Esophagus squamous epithelium (tissue), 5 donors: Measurements from ENCODE around the gene NLK. TPM values are rescaled to one million over a fixed set of nuclear protein-coding genes. Genes with fewer than 3 reads are reported as not detected.
"Not testable (repeated sequence)": the region's sequence is repeated elsewhere in the genome, so short reads cannot be mapped to it uniquely, and the experiment has no call there.

ENCODE experiments used
- DNase-seq: peaks from one replicate; lab custom pipeline; 2025; lab: John Stamatoyannopoulos, UW
- H3K27ac ChIP-seq, 4 donors: fragments of 200-600 bp; sonication (generic); one replicate each; pipeline ENCODE4 v1.5.1; 2016 to 2019; ENCODE audit warnings: mild to moderate bottlenecking in 1 of 4
- H3K27me3 ChIP-seq, 4 donors: fragments of 200-600 bp; sonication (generic); 1 replicate in 3 of 4; 2 replicates in 1 of 4; pipeline versions ENCODE4 v1.5.1 to v1.6.0; 2017 to 2021; ENCODE audit warnings: antibody characterized with exemption in 1 of 4
- H3K36me3 ChIP-seq, 3 donors: fragments of 200-600 bp; sonication (generic); one replicate each; pipeline ENCODE4 v1.5.1; 2016 to 2019
- H3K4me1 ChIP-seq, 3 donors: fragments of 200-600 bp; sonication (generic); one replicate each; pipeline ENCODE4 v1.5.1; 2017 to 2019
- H3K4me3 ChIP-seq, 4 donors: fragments of 200-600 bp; sonication (generic); 1 replicate in 3 of 4; 2 replicates in 1 of 4; pipeline ENCODE4 v1.5.1; 2016 to 2019; ENCODE audit warnings: mild to moderate bottlenecking in 2 of 4, moderate library complexity in 1 of 4
- H3K9me3 ChIP-seq, 3 donors: fragments of 200-600 bp; sonication (generic); one replicate each; pipeline ENCODE4 v1.5.1; 2016 to 2019
- POLR2A ChIP-seq, 4 donors: fragments of 450-650 bp; IDR thresholded peaks; one replicate each; pipeline ENCODE4 v1.6.1; 2017; ENCODE audit warnings: antibody characterized with exemption in 4 of 4, mild to moderate bottlenecking in 4 of 4, moderate library complexity in 3 of 4
- WGBS, 2 donors: methylation state at CpG; one replicate each; pipeline ENCODE4 v1.1.5; 2018; 5-methylcytosine and 5-hydroxymethylcytosine counted together
- intact Hi-C: fragments of 100-400 bp; cut with DNase I; formaldehyde crosslinking; loops from one replicate; pipeline ENCODE4 v1.15.0; 2022
- total RNA-seq, 4 donors: library from RNA; depleted of rRNA; stranded (reverse); fragments of >200 nt; gene quantifications; one replicate each; pipeline ENCODE4 v1.1.0, GENCODE V29; 2016
- TF ChIP-seq, protein P1 (sequence below), 6 experiments: fragments of 450-650 bp in 4 of 6; fragments of 200-600 bp in 2 of 6; sonication (generic) in 2 of 6; IDR thresholded peaks; one replicate each; pipeline ENCODE4 v1.5.1; 2016 to 2019; ENCODE audit warnings: antibody characterized with exemption in 6 of 6, mild to moderate bottlenecking in 4 of 6, moderate library complexity in 4 of 6
- donor health status: DM: yes; HTN: yes; CAD: no.

Gene NLK
- total RNA-seq, 4 donors from 2014 or later = 7.5 to 14.0 (median 11.4) TPM

DNA sequence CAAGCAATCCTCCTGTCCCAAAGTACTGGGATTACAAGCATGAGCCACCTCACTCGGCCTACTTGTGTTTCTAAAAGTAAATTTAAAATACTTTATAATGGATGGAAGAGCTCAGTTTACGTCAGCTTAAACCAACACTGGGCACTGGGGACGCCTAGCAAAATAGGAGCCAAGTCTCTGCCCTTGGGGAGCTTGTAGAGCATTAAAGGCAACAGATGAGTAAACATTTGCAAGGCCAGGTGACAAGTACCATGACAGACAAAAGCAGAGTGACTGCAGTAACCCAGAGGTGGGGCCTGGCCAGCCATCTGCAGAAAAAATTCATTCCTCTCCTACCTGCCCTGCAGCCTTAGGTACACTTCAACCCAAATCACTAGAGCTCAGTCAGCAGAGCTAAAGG lies 12.1 kb upstream of the NLK start:
- H3K36me3 ChIP-seq = no peaks in the 10 kb centered on the region
- H3K27me3 ChIP-seq = no peaks in the 10 kb centered on the region
- no peak for DNase-seq
- H3K4me3 ChIP-seq = no peak overlapping the region
- no peaks in the 10 kb centered on the region for H3K4me1 ChIP-seq
- no peak overlapping the region for H3K27ac ChIP-seq
- H3K9me3 ChIP-seq = no peaks in the 10 kb centered on the region
- intact Hi-C loops = no loop called here
- no peak for TF ChIP-seq POLR2A (IDR thresholded peaks at IDR 0.05)
- TF ChIP-seq, protein P1, sequence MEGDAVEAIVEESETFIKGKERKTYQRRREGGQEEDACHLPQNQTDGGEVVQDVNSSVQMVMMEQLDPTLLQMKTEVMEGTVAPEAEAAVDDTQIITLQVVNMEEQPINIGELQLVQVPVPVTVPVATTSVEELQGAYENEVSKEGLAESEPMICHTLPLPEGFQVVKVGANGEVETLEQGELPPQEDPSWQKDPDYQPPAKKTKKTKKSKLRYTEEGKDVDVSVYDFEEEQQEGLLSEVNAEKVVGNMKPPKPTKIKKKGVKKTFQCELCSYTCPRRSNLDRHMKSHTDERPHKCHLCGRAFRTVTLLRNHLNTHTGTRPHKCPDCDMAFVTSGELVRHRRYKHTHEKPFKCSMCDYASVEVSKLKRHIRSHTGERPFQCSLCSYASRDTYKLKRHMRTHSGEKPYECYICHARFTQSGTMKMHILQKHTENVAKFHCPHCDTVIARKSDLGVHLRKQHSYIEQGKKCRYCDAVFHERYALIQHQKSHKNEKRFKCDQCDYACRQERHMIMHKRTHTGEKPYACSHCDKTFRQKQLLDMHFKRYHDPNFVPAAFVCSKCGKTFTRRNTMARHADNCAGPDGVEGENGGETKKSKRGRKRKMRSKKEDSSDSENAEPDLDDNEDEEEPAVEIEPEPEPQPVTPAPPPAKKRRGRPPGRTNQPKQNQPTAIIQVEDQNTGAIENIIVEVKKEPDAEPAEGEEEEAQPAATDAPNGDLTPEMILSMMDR (IDR thresholded peaks at IDR 0.05) = no peak
- 70 to 71% methylated on average over 3 of the region's 3 CpGs for WGBS, 2 donors

- intact Hi-C loops = no loop called here
- 57 to 70% methylated on average over 5 of the region's 6 CpGs for WGBS, 2 donors
Measured at GRCh38 chr17:28031174-28031573, 11.3 kb upstream of the NLK start.

DNA sequence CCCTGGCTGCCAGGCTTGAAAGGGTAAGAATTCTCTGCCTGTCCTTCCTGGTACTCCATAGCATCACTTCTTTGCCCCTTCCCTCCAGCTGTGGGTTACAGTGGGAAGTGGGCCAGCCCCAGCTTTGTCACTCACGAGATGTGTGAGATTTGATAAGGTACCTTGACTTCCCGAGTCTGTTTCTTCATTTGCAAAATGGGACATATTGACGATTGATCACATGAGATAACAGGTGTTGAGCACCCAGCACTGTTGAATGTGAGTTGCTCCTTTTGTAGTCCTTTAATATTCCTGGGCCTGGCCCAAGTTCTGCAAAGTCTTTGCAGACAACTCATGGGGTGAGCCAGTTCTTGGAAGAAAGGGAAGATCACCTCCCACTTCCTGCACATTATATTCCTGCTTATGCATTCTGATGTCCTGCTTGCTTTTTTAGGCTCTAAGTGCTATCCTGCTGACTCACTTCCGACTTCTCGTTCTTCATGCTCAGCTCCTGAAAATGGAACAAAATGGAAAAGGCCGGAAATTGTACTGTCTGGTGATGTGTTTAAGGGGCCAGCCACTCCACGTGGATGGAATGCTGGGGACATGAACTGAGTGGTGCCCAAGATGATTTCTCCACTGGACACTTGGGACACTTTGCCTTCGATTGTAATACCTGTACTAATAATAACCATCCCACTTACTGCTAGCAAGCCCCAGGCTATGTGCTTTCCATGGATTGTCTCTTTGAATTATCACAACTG lies 8.3 kb upstream of the NLK start:
- intact Hi-C loops = no loop called here
- no peak for TF ChIP-seq POLR2A (IDR thresholded peaks at IDR 0.05)
- TF ChIP-seq, protein P1 (IDR thresholded peaks at IDR 0.05) = no peak
- 28 to 48% methylated on average over 8 of the region's 8 CpGs for WGBS, 2 donors
- peak overlapping the region in 1 of 4 donors; percentile 42 for H3K27ac ChIP-seq
- no peaks in the 10 kb centered on the region for H3K4me1 ChIP-seq
- H3K9me3 ChIP-seq = no peaks in the 10 kb centered on the region
- H3K36me3 ChIP-seq = no peaks in the 10 kb centered on the region
- H3K27me3 ChIP-seq = no peaks in the 10 kb centered on the region
- H3K4me3 ChIP-seq = no peak overlapping the region
- DNase-seq = no peak

More at GRCh38 chr17:28031174-28031573, 11.3 kb upstream of the NLK start:
- no peak overlapping the region for H3K4me3 ChIP-seq
- H3K9me3 ChIP-seq = no peaks in the 10 kb centered on the region
- no peaks in the 10 kb centered on the region for H3K36me3 ChIP-seq
- no peak for DNase-seq
- no peak overlapping the region for H3K27ac ChIP-seq
- no peaks in the 10 kb centered on the region for H3K27me3 ChIP-seq
- TF ChIP-seq, protein P1 (IDR thresholded peaks at IDR 0.05) = no peak
- TF ChIP-seq POLR2A (IDR thresholded peaks at IDR 0.05) = no peak
- no peaks in the 10 kb centered on the region for H3K4me1 ChIP-seq

DNA sequence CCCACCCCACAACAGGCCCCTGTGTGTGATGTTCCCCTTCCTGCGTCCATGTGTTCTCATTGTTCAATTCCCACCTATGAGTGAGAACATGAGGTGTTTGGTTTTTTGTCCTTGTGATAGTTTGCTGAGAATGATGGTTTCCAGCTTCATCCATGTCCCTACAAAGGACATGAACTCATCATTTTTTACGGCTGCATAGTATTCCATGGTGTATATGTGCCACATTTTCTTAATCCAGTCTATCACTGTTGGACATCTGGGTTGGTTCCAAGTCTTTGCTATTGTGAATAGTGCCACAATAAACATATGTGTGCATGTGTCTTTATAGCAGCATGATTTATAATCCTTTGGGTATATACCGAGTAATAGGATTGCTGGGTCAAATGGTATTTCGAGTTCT lies 7.0 kb upstream of the NLK start:
- H3K27ac ChIP-seq, DNase-seq, H3K9me3 ChIP-seq, intact Hi-C loops, H3K4me3 ChIP-seq, H3K27me3 ChIP-seq, H3K36me3 ChIP-seq, H3K4me1 ChIP-seq: not testable (repeated sequence)
- 94 to 98% methylated on average over 4 of the region's 4 CpGs for WGBS, 2 donors

DNA sequence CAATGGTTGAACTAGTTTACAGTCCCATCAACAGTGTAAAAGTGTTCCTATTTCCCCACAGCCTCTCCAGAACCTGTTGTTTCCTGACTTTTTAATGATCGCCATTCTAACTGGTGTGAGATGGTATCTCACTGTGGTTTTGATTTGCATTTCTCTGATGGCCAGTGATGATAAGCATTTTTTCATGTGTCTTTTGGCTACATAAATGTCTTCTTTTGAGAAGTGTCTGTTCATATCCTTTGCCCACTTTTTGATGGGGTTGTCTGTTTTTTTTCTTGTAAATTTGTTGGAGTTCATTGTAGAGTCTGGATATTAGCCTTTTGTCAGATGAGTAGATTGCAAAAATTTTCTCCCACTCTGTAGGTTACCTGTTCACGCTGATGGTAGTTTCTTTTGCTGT lies 6.6 kb upstream of the NLK start:
- H3K27me3 ChIP-seq, H3K4me1 ChIP-seq, H3K27ac ChIP-seq, H3K36me3 ChIP-seq, intact Hi-C loops, DNase-seq, H3K4me3 ChIP-seq, H3K9me3 ChIP-seq: not testable (repeated sequence)
- WGBS, 2 donors = 88 to 89% methylated on average over 2 of the region's 2 CpGs

DNA sequence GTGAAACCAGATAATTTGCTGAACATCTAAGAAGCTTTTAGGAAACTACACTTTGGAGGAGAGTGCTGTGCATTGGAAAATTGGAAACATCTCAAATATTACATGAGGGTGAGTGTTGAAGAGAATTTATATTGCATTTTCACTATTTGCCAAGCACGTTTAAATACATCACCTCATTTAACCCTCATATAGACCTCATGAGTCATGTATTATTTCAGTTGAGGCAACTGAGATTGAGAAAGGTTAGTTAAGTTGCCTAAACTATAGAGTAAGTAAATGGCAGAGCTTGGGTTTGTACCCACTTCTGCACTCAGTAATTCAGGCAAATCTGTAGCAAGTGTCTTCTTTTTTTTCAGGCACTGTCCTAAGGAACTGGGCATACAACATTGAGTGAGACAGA lies 3.7 kb upstream of the NLK start:
- 8 to 30% methylated on average over 1 of the region's 1 CpG for WGBS, 2 donors
- intact Hi-C loops = no loop called here
- no peaks in the 10 kb centered on the region for H3K9me3 ChIP-seq
- H3K4me3 ChIP-seq = no peak overlapping the region
- peaks cover 0 to 23% (median 10%) of the 10 kb centered on the region in 3 donors for H3K4me1 ChIP-seq
- TF ChIP-seq POLR2A (IDR thresholded peaks at IDR 0.05) = no peak
- TF ChIP-seq, protein P1 (IDR thresholded peaks at IDR 0.05) = no peak
- H3K27ac ChIP-seq = no peak overlapping the region
- no peak for DNase-seq
- H3K36me3 ChIP-seq = no peaks in the 10 kb centered on the region
- H3K27me3 ChIP-seq = no peaks in the 10 kb centered on the region
